ENCODE data around the gene OR1J2. TPM values are rescaled to one million over a fixed set of nuclear protein-coding genes. Genes with fewer than 3 reads are reported as not detected.

Gene OR1J2
- polyA plus RNA-seq, 1 donor (not counting 4 experiments of a cell fraction or from before 2014, with no cell fraction given) = not detected

DNA sequence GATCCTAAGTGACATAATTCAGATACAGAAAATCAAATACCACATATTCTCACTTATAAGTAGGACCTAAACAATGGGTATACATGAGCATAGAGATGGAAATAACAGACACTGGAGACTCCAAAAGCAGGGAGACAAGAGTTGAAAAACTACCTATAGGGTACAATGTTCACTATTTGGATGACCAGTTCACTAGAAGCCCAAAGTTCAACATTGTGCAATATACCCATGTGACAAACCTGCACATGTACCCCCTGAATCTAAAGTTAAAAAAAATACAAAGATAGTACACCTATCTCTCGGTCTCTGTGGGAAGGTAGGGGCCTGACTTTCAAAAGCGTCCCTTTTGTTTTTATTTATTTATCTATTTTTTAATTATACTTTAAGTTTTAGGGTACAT lies 28.2 kb downstream of the OR1J2 start:
- Histone ChIP-seq H3K27me3 (ENCODE audit: control insufficient read depth, extremely low read depth, insufficient read depth, low read length) (no peaks in the 10 kb centered on the region), H3K9me3 (ENCODE audit: control insufficient read depth, low read depth, low read length) (no peaks in the 10 kb centered on the region), H3K9me1 (ENCODE audit: control insufficient read depth, extremely low read depth, insufficient read depth, low read length) (no peaks in the 10 kb centered on the region), H3K9ac (ENCODE audit: control insufficient read depth, extremely low read depth, insufficient read depth, low read length) (no peak overlapping the region), H4K20me1 (ENCODE audit: control insufficient read depth, extremely low read depth, insufficient read depth, low read length) (no peaks in the 10 kb centered on the region), H3K4me3 (ENCODE audit: control insufficient read depth in 2 of 3, extremely low read depth in 1 of 3, insufficient read depth in 2 of 3, low read depth in 1 of 3, low read length in 3 of 3) (no peak overlapping the region), H3K36me3 (ENCODE audit: control insufficient read depth in 2 of 2, extremely low read depth in 1 of 2, insufficient read depth in 2 of 2, low read length in 2 of 2) (no peaks in the 10 kb centered on the region), H3K79me2 (ENCODE audit: control insufficient read depth, insufficient read depth, low read length) (no peaks in the 10 kb centered on the region), H3K4me2 (ENCODE audit: control insufficient read depth, extremely low read depth, insufficient read depth, low read depth, low read length) (no peak overlapping the region), H3K27ac (ENCODE audit: control insufficient read depth, insufficient read depth, low read length) (no peak overlapping the region), H2AFZ (ENCODE audit: control insufficient read depth, low read length) (no peak overlapping the region), H3K4me1 (ENCODE audit: control insufficient read depth, extremely low read depth, insufficient read depth, low read length) (no peaks in the 10 kb centered on the region)
- no peak for DNase-seq (ENCODE audit: low read depth, low spot score)
- dilution Hi-C loops (cut with MboI; ENCODE audit: extremely low pct_ligation_motif_present, low sequenced_read_pairs) = no loop called here
- no peak for TF ChIP-seq EZH2 (IDR thresholded peaks at IDR 0.05; ENCODE audit: low read length)
- TF ChIP-seq, protein P1, sequence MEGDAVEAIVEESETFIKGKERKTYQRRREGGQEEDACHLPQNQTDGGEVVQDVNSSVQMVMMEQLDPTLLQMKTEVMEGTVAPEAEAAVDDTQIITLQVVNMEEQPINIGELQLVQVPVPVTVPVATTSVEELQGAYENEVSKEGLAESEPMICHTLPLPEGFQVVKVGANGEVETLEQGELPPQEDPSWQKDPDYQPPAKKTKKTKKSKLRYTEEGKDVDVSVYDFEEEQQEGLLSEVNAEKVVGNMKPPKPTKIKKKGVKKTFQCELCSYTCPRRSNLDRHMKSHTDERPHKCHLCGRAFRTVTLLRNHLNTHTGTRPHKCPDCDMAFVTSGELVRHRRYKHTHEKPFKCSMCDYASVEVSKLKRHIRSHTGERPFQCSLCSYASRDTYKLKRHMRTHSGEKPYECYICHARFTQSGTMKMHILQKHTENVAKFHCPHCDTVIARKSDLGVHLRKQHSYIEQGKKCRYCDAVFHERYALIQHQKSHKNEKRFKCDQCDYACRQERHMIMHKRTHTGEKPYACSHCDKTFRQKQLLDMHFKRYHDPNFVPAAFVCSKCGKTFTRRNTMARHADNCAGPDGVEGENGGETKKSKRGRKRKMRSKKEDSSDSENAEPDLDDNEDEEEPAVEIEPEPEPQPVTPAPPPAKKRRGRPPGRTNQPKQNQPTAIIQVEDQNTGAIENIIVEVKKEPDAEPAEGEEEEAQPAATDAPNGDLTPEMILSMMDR (optimal IDR thresholded peaks at IDR 0.05 in 1 of 3, IDR thresholded peaks at IDR 0.05 in 1 of 3, conservative IDR thresholded peaks at IDR 0.05 in 1 of 3; ENCODE audit: extremely low read depth in 1 of 3, insufficient read depth in 2 of 3, low read length in 3 of 3) = no peak
- no peak for FAIRE-seq

DNA sequence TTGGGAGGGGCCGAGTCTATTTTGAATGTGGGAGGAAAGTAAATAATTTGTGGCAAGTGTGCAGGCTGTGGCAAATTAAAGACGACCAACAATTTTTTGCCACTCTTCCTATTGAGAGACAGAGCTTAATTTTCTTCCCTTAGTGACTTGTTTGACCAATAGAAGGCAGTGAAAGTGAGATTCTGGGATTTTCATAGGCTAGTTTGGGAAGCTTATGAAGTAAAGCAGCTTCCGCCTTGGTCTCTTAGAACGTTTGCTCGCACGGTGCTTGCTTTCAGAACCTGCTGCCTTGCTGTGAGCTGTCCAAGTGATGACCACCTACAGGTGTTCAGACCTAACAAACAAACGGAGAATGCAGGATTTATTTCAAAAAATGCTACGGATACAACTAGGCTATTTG lies 35.6 kb downstream of the OR1J2 start:
- no peak overlapping the region for H3K27ac ChIP-seq (ENCODE audit: control insufficient read depth, insufficient read depth, low read length)
- H3K9me1 ChIP-seq (ENCODE audit: control insufficient read depth, extremely low read depth, insufficient read depth, low read length) = no peaks in the 10 kb centered on the region
- no peak for DNase-seq (ENCODE audit: low read depth, low spot score)
- no peaks in the 10 kb centered on the region for H3K9me3 ChIP-seq (ENCODE audit: control insufficient read depth, low read depth, low read length)
- TF ChIP-seq, protein P1 (optimal IDR thresholded peaks at IDR 0.05 in 1 of 3, IDR thresholded peaks at IDR 0.05 in 1 of 3, conservative IDR thresholded peaks at IDR 0.05 in 1 of 3; ENCODE audit: extremely low read depth in 1 of 3, insufficient read depth in 2 of 3, low read length in 3 of 3) = no peak
- no peak for FAIRE-seq
- no peak overlapping the region for H2AFZ ChIP-seq (ENCODE audit: control insufficient read depth, low read length)
- H3K4me2 ChIP-seq (ENCODE audit: control insufficient read depth, extremely low read depth, insufficient read depth, low read depth, low read length) = no peak overlapping the region
- dilution Hi-C loops (cut with MboI; ENCODE audit: extremely low pct_ligation_motif_present, low sequenced_read_pairs) = no loop called here
- no peaks in the 10 kb centered on the region for H3K4me1 ChIP-seq (ENCODE audit: control insufficient read depth, extremely low read depth, insufficient read depth, low read length)
- H3K9ac ChIP-seq (ENCODE audit: control insufficient read depth, extremely low read depth, insufficient read depth, low read length) = no peak overlapping the region
- no peaks in the 10 kb centered on the region for H3K79me2 ChIP-seq (ENCODE audit: control insufficient read depth, insufficient read depth, low read length)
- no peaks in the 10 kb centered on the region for H3K27me3 ChIP-seq (ENCODE audit: control insufficient read depth, extremely low read depth, insufficient read depth, low read length)
- H3K4me3 ChIP-seq (ENCODE audit: control insufficient read depth in 2 of 3, extremely low read depth in 1 of 3, insufficient read depth in 2 of 3, low read depth in 1 of 3, low read length in 3 of 3) = no peak overlapping the region
- H4K20me1 ChIP-seq (ENCODE audit: control insufficient read depth, extremely low read depth, insufficient read depth, low read length) = no peaks in the 10 kb centered on the region
- no peaks in the 10 kb centered on the region for H3K36me3 ChIP-seq (ENCODE audit: control insufficient read depth in 2 of 2, extremely low read depth in 1 of 2, insufficient read depth in 2 of 2, low read length in 2 of 2)

Data from keratinocyte (primary cell).